K562 (cell line): ENCODE measurements around the gene CFP. TPM values are rescaled to one million over a fixed set of nuclear protein-coding genes. Genes with fewer than 3 reads are reported as not detected.
A peak's percentile ranks its signal among the peaks of the same experiment; 100 is the strongest.

ENCODE experiments used
- ARID1B ChIP-seq: fragments of 450-650 bp; IDR thresholded peaks from 2 replicates; pipeline ENCODE4 v1.6.1; 2016; ENCODE audit warnings: antibody characterized with exemption, mild to moderate bottlenecking, inconsistent platforms
- CBFA2T2 ChIP-seq: fragments of 450-650 bp; conservative IDR thresholded peaks from 2 replicates; pipeline ENCODE4 v1.6.1; 2017; ENCODE audit warnings: mild to moderate bottlenecking
- CREM ChIP-seq: IDR thresholded peaks from 2 replicates; pipeline ENCODE4 v1.6.1; 2014; ENCODE audit warnings: antibody characterized with exemption, low read depth
- DACH1 ChIP-seq: fragments of 450-650 bp; IDR thresholded peaks from 2 replicates; pipeline ENCODE4 v1.6.1; 2018; ENCODE audit not compliant: partially characterized antibody
- FOSL1 ChIP-seq: fragments of 200-800 bp; sonication (Bioruptor generic); conservative IDR thresholded peaks from 2 replicates; pipeline ENCODE4 v1.6.1; 2016; ENCODE audit warnings: missing genetic modification characterization, missing compliant biosample characterization
- GATAD2A ChIP-seq: fragments of 450-650 bp; IDR thresholded peaks from 2 replicates; pipeline ENCODE4 v1.6.1; 2017
- HES1 ChIP-seq: fragments of 450-650 bp; IDR thresholded peaks from 2 replicates; pipeline ENCODE4 v1.6.1; 2016; ENCODE audit warnings: low read depth, mild to moderate bottlenecking, moderate library complexity
- HMBOX1 ChIP-seq: sonication (generic); IDR thresholded peaks from 2 replicates; pipeline ENCODE4 v1.6.1; 2016
- HMG20A ChIP-seq: fragments of 450-650 bp; formaldehyde crosslinking; conservative IDR thresholded peaks from 2 replicates; pipeline ENCODE4 v1.4.0; 2020; ENCODE audit warnings: mild to moderate bottlenecking, mixed read lengths
- MAFK ChIP-seq: IDR thresholded peaks from 2 replicates; pipeline ENCODE4 v1.6.1; 2011; ENCODE audit warnings: low read length, improper control_type of control experiment
- NEUROD1 ChIP-seq: fragments of 150-350 bp; IDR thresholded peaks from 2 replicates; pipeline ENCODE4 v1.6.1; 2014; ENCODE audit warnings: borderline replicate concordance, low read length, low read depth; ENCODE audit not compliant: partially characterized antibody
- NR0B1 ChIP-seq: fragments of 450-650 bp; IDR thresholded peaks from one replicate; pipeline ENCODE4 v1.6.1; 2018; ENCODE audit warnings: mild to moderate bottlenecking, moderate library complexity; ENCODE audit not compliant: partially characterized antibody
- NRF1 ChIP-seq, 2 experiments: fragments of 450-650 bp; IDR thresholded peaks in 1 of 2; conservative IDR thresholded peaks in 1 of 2; 2 replicates each; pipeline ENCODE4 v1.6.1; 2014; ENCODE audit warnings: mild to moderate bottlenecking in 2 of 2
- RBM39 ChIP-seq: fragments of 200-400 bp; formaldehyde crosslinking; optimal IDR thresholded peaks from 2 replicates; pipeline ENCODE3; 2018; ENCODE audit warnings: low read depth, low read length
- SMAD1 ChIP-seq: fragments of 150-350 bp; IDR thresholded peaks from 2 replicates; pipeline ENCODE4 v1.6.1; 2014; ENCODE audit warnings: low read length, low read depth; ENCODE audit not compliant: partially characterized antibody
- TAF7 ChIP-seq: fragments of 450-650 bp; IDR thresholded peaks from 2 replicates; pipeline ENCODE4 v1.6.1; 2016; ENCODE audit warnings: missing genetic modification characterization, missing compliant biosample characterization
- ZNF121 ChIP-seq: sonication (generic); formaldehyde crosslinking; conservative IDR thresholded peaks from 2 replicates; pipeline ENCODE4 v1.8.0; 2022; ENCODE audit warnings: missing genetic modification reagents
- ZNF133 ChIP-seq: fragments of 250-450 bp; sonication (Bioruptor Pico); IDR thresholded peaks from 2 replicates; pipeline ENCODE4 v1.4.0; 2020; ENCODE audit warnings: mild to moderate bottlenecking
- ZNF175 ChIP-seq: fragments of 200-800 bp; sonication (Bioruptor generic); IDR thresholded peaks from 2 replicates; pipeline ENCODE4 v1.6.1; 2016; ENCODE audit warnings: low read depth, mild to moderate bottlenecking, missing genetic modification characterization, missing compliant biosample characterization
- ZNF212 ChIP-seq: fragments of 450-650 bp; formaldehyde crosslinking; IDR thresholded peaks from 2 replicates; pipeline ENCODE4 v1.4.0; 2020; ENCODE audit warnings: mild to moderate bottlenecking
- ZNF561 ChIP-seq: fragments of 450-650 bp; formaldehyde crosslinking; conservative IDR thresholded peaks from 2 replicates; pipeline ENCODE4 v1.4.0; 2020; ENCODE audit warnings: mild to moderate bottlenecking, moderate library complexity
- polyA plus RNA-seq, 8 experiments: library from polyadenylated mRNA; depleted of rRNA in 4 of 8; stranded (reverse) in 5 of 8; unstranded in 3 of 8; fragments of >200 nt; fragmentation: Nextera tagmentation in 2 of 8; fragmentation: Illumina TruSeq in 1 of 8; extraction: Ambion mirVana in 2 of 8; extraction: Trizol in 1 of 8; gene quantifications; 2 replicates each; pipeline versions ENCODE4 v1.2.1 to v1.2.3, GENCODE V29; 2011 to 2014; ENCODE audit warnings: inconsistent platforms in 1 of 8, missing spikeins in 1 of 8
- total RNA-seq, 7 experiments: library from RNA; depleted of rRNA in 6 of 7; stranded (reverse); fragments of >200 nt in 6 of 7; fragmentation: Illumina TruSeq in 2 of 7; extraction: Trizol in 2 of 7; gene quantifications; 2 replicates each; pipeline versions ENCODE4 v1.2.1 to v1.2.3, GENCODE V29; 2011 to 2021; ENCODE audit warnings: low replicate concordance in 1 of 7
- TF ChIP-seq, protein P1 (sequence below): fragments of 150-350 bp; conservative IDR thresholded peaks from 2 replicates; pipeline ENCODE4 v1.6.1; 2014; ENCODE audit warnings: low read length
- TF ChIP-seq, protein P2 (sequence below): fragments of 450-650 bp; IDR thresholded peaks from 2 replicates; pipeline ENCODE4 v1.7.1; 2018; ENCODE audit warnings: mild to moderate bottlenecking, low read depth; ENCODE audit not compliant: partially characterized antibody

The CFP gene
- total and polyA plus RNA-seq, 9 of the 15 experiments (the other 6 are each of a cell fraction or from before 2014, with no cell fraction given), result 0.18 to 2.0 (median 0.55) TPM

DNA sequence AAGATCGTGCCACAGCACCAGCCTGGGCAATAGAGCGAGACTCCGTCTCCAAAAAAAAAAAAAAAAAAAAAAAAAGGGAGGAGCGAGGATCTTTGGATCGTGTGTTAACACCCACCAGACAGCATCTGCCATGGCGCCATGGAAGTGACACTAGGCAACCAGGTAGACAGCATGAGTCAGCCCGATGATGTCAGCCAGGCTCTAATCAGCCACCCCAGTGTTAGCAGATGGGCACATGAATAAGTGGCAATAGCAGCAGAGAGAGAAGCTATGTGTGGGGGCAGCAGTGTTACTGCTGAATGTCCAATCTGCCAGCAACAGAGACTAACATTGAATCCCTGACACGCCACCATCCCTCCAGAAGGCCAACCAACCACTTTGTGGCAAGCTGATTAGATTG, 16.6 kb downstream of the CFP start (continued):
- TF ChIP-seq, protein P1, sequence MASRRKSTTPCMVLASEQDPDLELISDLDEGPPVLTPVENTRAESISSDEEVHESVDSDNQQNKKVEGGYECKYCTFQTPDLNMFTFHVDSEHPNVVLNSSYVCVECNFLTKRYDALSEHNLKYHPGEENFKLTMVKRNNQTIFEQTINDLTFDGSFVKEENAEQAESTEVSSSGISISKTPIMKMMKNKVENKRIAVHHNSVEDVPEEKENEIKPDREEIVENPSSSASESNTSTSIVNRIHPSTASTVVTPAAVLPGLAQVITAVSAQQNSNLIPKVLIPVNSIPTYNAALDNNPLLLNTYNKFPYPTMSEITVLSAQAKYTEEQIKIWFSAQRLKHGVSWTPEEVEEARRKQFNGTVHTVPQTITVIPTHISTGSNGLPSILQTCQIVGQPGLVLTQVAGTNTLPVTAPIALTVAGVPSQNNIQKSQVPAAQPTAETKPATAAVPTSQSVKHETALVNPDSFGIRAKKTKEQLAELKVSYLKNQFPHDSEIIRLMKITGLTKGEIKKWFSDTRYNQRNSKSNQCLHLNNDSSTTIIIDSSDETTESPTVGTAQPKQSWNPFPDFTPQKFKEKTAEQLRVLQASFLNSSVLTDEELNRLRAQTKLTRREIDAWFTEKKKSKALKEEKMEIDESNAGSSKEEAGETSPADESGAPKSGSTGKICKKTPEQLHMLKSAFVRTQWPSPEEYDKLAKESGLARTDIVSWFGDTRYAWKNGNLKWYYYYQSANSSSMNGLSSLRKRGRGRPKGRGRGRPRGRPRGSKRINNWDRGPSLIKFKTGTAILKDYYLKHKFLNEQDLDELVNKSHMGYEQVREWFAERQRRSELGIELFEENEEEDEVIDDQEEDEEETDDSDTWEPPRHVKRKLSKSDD, result no peak
- TF ChIP-seq NRF1 (conservative IDR thresholded peaks at IDR 0.05 in 1 of 2, IDR thresholded peaks at IDR 0.05 in 1 of 2) (no peak), NEUROD1 (no peak), SMAD1 (no peak), ZNF561 (CRISPR knock-in tag) (no peak), DACH1 (no peak), ZNF133 (CRISPR knock-in tag) (no peak), CREM (0 out of 2 replicates have a peak, but pooled peaks have one; percentile 7), RBM39 (no peak), ARID1B (0 out of 2 replicates have a peak, but pooled peaks have one; percentile 17), FOSL1 (tag) (0 out of 2 replicates have a peak, but pooled peaks have one; percentile 15), TAF7 (no peak), CBFA2T2 (peak; percentile 64), HMG20A (CRISPR knock-in tag) (no peak), GATAD2A (no peak), ZNF212 (no peak), NR0B1 (no peak), HES1 (no peak), HMBOX1 (no peak), ZNF175 (CRISPR knock-in tag) (no peak), MAFK (no peak), ZNF121 (CRISPR knock-in tag) (no peak)
- TF ChIP-seq, protein P2, sequence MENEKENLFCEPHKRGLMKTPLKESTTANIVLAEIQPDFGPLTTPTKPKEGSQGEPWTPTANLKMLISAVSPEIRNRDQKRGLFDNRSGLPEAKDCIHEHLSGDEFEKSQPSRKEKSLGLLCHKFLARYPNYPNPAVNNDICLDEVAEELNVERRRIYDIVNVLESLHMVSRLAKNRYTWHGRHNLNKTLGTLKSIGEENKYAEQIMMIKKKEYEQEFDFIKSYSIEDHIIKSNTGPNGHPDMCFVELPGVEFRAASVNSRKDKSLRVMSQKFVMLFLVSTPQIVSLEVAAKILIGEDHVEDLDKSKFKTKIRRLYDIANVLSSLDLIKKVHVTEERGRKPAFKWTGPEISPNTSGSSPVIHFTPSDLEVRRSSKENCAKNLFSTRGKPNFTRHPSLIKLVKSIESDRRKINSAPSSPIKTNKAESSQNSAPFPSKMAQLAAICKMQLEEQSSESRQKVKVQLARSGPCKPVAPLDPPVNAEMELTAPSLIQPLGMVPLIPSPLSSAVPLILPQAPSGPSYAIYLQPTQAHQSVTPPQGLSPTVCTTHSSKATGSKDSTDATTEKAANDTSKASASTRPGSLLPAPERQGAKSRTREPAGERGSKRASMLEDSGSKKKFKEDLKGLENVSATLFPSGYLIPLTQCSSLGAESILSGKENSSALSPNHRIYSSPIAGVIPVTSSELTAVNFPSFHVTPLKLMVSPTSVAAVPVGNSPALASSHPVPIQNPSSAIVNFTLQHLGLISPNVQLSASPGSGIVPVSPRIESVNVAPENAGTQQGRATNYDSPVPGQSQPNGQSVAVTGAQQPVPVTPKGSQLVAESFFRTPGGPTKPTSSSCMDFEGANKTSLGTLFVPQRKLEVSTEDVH, result no peak
